GM12892 (cell line): ENCODE data around the gene C1QA.

Source experiments
- POLR2A ChIP-seq: IDR thresholded peaks from 2 replicates; pipeline ENCODE4 v1.6.1; 2011; ENCODE audit warnings: low read depth, low read length, control low read depth
- POLR2AphosphoS5 ChIP-seq: IDR thresholded peaks from 2 replicates; pipeline ENCODE4 v1.6.1; 2011; ENCODE audit warnings: low read depth, low read length, control low read depth
- TAF1 ChIP-seq: IDR thresholded peaks from 2 replicates; pipeline ENCODE4 v1.6.1; 2011; ENCODE audit warnings: low read depth, mild to moderate bottlenecking, control low read depth, low read length, borderline replicate concordance

- TF ChIP-seq POLR2AphosphoS5 (no peak), POLR2A (no peak), TAF1 (no peak)
Observed at GRCh38 chr1:22673486-22674409, 37.3 kb downstream of the C1QA start.
